Erythroblast (primary cell): ENCODE measurements around the gene ZNF366.

Experiments
- GATA1 ChIP-seq: IDR thresholded peaks from 2 replicates; pipeline ENCODE4 v1.6.1; 2011; ENCODE audit warnings: low read depth, mild to moderate bottlenecking, control low read depth, low read length, moderate library complexity
- POLR2A ChIP-seq: IDR thresholded peaks from 2 replicates; pipeline ENCODE4 v1.6.1; 2011; ENCODE audit warnings: mild to moderate bottlenecking, low read length

DNA sequence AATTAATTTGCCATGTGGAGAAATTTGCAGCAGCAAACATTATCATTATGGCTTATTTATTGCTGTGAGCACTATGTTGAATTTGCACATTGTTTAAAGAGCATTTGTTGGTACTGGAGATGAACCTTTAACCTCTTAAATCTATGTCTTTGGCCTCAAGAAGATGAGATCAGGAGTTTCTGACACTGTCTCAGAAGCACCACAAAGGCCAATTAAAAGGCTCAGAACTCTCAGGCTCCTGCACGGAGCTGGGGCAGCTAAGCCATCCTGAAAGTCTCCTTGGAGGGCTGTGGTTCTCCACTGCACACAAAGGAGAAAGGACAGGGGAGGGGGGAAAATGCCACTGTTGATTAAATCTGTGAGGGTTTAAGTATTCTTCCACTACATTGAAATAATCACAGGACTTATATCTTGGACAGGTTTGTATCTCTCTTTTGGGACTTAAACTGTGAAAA is 33.1 kb downstream of the ZNF366 start:
- TF ChIP-seq POLR2A (no peak), GATA1 (no peak)
